GM23338 (cell line): Measurements from ENCODE around the gene COBLL1. TPM values are rescaled to one million over a fixed set of nuclear protein-coding genes. Genes with fewer than 3 reads are reported as not detected.

Source experiments
- ATAC-seq: fragments of 200-7000 bp; cut with Tn5 transposase; 3 replicates; pipeline ENCODE4 v1.9.1; 2020
- DNase-seq: peaks from one replicate; pipeline ENCODE4 v3.0.0-alpha.2; 2015; ENCODE audit warnings: low spot score
- H2AFZ ChIP-seq: fragments of 200-600 bp; sonication (generic); 2 replicates; pipeline ENCODE4 v1.8.0; 2016; ENCODE audit warnings: antibody characterized with exemption, mild to moderate bottlenecking, moderate library complexity
- H3F3A ChIP-seq: fragments of 200-600 bp; sonication (generic); replicated peaks from 2 replicates; pipeline ENCODE4 v1.8.0; 2017; ENCODE audit warnings: antibody characterized with exemption, mixed run types, low read depth
- H3K27ac ChIP-seq: fragments of 200-600 bp; sonication (generic); 2 replicates; pipeline ENCODE4 v1.6.1; 2016; ENCODE audit warnings: low read depth
- H3K27me3 ChIP-seq: fragments of 200-600 bp; sonication (generic); 2 replicates; pipeline ENCODE4 v1.8.0; 2016; ENCODE audit warnings: mild to moderate bottlenecking, mixed run types, moderate library complexity; ENCODE audit not compliant: insufficient read depth
- H3K36me3 ChIP-seq: fragments of 200-600 bp; sonication (generic); 2 replicates; pipeline ENCODE4 v1.8.0; 2016; ENCODE audit warnings: mild to moderate bottlenecking; ENCODE audit not compliant: insufficient read depth
- H3K4me1 ChIP-seq: fragments of 200-600 bp; sonication (generic); 2 replicates; pipeline ENCODE4 v1.8.0; 2016; ENCODE audit warnings: mild to moderate bottlenecking, moderate library complexity; ENCODE audit not compliant: insufficient read depth
- H3K4me2 ChIP-seq: fragments of 200-600 bp; sonication (generic); 2 replicates; pipeline ENCODE4 v1.7.1; 2017; ENCODE audit warnings: mixed run types
- H3K4me3 ChIP-seq: fragments of 200-600 bp; sonication (generic); 2 replicates; pipeline ENCODE4 v1.6.1; 2016; ENCODE audit warnings: mixed run types
- H3K79me2 ChIP-seq: fragments of 200-600 bp; sonication (generic); replicated peaks from 2 replicates; pipeline ENCODE4 v1.8.0; 2017; ENCODE audit warnings: mild to moderate bottlenecking; ENCODE audit not compliant: insufficient read depth
- H3K9me2 ChIP-seq: fragments of 200-600 bp; sonication (generic); 2 replicates; pipeline ENCODE4 v1.8.0; 2017; ENCODE audit not compliant: insufficient read depth
- H4K20me1 ChIP-seq: fragments of 200-600 bp; sonication (generic); replicated peaks from 2 replicates; pipeline ENCODE4 v1.8.0; 2017; ENCODE audit warnings: mild to moderate bottlenecking; ENCODE audit not compliant: insufficient read depth
- H3K27ac Mint-ChIP-seq: 2 replicates; pipeline ENCODE4 v1.8.0; 2020; ENCODE audit warnings: inconsistent platforms, mild to moderate bottlenecking, moderate library complexity, mixed read lengths
- H3K27me3 Mint-ChIP-seq: 3 replicates; pipeline ENCODE4 v1.8.0; 2022; ENCODE audit warnings: low read depth, mild to moderate bottlenecking, moderate library complexity, mixed read lengths, inconsistent platforms; ENCODE audit not compliant: insufficient read depth, poor library complexity
- H3K36me3 Mint-ChIP-seq: 3 replicates; pipeline ENCODE4 v1.8.0; 2021; ENCODE audit warnings: low read depth, mild to moderate bottlenecking, inconsistent platforms, moderate library complexity, mixed read lengths
- H3K4me1 Mint-ChIP-seq: 3 replicates; pipeline ENCODE4 v1.8.0; 2020; ENCODE audit warnings: mild to moderate bottlenecking, inconsistent platforms, mixed read lengths
- H3K4me3 Mint-ChIP-seq: 3 replicates; pipeline ENCODE4 v1.8.0; 2021; ENCODE audit warnings: moderate library complexity, mild to moderate bottlenecking, inconsistent platforms, mixed read lengths
- H3K9me3 Mint-ChIP-seq: 3 replicates; pipeline ENCODE4 v1.8.0; 2020; ENCODE audit warnings: moderate library complexity, mild to moderate bottlenecking, inconsistent platforms, mixed read lengths
- EZH2phosphoT487 ChIP-seq: fragments of 200-600 bp; sonication (generic); IDR thresholded peaks from one replicate; pipeline ENCODE4 v1.8.1; 2018; ENCODE audit warnings: antibody characterized with exemption; ENCODE audit not compliant: unreplicated experiment
- ZNF331 ChIP-seq: fragments of 250-450 bp; sonication (Bioruptor Pico); IDR thresholded peaks from 2 replicates; pipeline ENCODE4 v1.5.0; 2020; ENCODE audit warnings: low read depth, mild to moderate bottlenecking, moderate library complexity
- polyA plus RNA-seq: library from polyadenylated mRNA; unstranded; fragments of >200 nt; fragmentation: Nextera tagmentation; extraction: Ambion mirVana; gene quantifications from 2 replicates; pipeline ENCODE4 v1.2.1, GENCODE V29; 2016
- total RNA-seq: library from RNA; depleted of rRNA; stranded (reverse); fragments of >200 nt; shearing (Covaris generic); gene quantifications from 2 replicates; pipeline ENCODE4 v1.2.3, GENCODE V29; 2014
- TF ChIP-seq, protein P1 (sequence below): fragments of 250-450 bp; sonication (Bioruptor Pico); IDR thresholded peaks from 2 replicates; pipeline ENCODE4 v1.5.0; 2020; ENCODE audit warnings: mild to moderate bottlenecking, moderate library complexity
- TF ChIP-seq, protein P2 (sequence below): IDR thresholded peaks from one replicate; pipeline ENCODE4 v1.6.1; 2018; ENCODE audit warnings: antibody characterized with exemption; ENCODE audit not compliant: unreplicated experiment
- TF ChIP-seq, protein P3 (sequence below): IDR thresholded peaks from 2 replicates; pipeline ENCODE4 v1.6.1; 2016; ENCODE audit warnings: antibody characterized with exemption

Gene COBLL1
- total and polyA plus RNA-seq, 2 experiments from 2014 or later: 2.9 to 7.4 TPM

DNA sequence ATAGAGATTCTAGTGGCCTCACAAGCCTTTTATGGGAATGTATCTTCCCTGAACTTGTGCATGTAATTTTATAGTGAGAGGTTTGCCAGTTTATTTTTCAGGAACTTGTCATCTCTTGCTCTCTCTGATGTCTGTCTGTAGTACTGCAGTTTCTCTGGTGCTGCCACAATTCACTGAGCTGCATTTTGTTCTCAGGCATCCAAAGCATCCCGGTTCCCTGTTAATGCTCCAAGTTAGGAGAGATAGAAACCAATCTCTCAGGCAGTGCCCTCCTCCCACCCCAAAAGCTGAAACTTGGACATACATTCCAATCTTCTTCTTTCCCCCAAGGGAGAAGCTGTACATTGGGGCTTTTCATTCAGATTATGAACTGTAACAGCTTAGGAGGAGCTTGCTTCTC lies 190.3 kb downstream of the COBLL1 start (continued):
- TF ChIP-seq, protein P1, sequence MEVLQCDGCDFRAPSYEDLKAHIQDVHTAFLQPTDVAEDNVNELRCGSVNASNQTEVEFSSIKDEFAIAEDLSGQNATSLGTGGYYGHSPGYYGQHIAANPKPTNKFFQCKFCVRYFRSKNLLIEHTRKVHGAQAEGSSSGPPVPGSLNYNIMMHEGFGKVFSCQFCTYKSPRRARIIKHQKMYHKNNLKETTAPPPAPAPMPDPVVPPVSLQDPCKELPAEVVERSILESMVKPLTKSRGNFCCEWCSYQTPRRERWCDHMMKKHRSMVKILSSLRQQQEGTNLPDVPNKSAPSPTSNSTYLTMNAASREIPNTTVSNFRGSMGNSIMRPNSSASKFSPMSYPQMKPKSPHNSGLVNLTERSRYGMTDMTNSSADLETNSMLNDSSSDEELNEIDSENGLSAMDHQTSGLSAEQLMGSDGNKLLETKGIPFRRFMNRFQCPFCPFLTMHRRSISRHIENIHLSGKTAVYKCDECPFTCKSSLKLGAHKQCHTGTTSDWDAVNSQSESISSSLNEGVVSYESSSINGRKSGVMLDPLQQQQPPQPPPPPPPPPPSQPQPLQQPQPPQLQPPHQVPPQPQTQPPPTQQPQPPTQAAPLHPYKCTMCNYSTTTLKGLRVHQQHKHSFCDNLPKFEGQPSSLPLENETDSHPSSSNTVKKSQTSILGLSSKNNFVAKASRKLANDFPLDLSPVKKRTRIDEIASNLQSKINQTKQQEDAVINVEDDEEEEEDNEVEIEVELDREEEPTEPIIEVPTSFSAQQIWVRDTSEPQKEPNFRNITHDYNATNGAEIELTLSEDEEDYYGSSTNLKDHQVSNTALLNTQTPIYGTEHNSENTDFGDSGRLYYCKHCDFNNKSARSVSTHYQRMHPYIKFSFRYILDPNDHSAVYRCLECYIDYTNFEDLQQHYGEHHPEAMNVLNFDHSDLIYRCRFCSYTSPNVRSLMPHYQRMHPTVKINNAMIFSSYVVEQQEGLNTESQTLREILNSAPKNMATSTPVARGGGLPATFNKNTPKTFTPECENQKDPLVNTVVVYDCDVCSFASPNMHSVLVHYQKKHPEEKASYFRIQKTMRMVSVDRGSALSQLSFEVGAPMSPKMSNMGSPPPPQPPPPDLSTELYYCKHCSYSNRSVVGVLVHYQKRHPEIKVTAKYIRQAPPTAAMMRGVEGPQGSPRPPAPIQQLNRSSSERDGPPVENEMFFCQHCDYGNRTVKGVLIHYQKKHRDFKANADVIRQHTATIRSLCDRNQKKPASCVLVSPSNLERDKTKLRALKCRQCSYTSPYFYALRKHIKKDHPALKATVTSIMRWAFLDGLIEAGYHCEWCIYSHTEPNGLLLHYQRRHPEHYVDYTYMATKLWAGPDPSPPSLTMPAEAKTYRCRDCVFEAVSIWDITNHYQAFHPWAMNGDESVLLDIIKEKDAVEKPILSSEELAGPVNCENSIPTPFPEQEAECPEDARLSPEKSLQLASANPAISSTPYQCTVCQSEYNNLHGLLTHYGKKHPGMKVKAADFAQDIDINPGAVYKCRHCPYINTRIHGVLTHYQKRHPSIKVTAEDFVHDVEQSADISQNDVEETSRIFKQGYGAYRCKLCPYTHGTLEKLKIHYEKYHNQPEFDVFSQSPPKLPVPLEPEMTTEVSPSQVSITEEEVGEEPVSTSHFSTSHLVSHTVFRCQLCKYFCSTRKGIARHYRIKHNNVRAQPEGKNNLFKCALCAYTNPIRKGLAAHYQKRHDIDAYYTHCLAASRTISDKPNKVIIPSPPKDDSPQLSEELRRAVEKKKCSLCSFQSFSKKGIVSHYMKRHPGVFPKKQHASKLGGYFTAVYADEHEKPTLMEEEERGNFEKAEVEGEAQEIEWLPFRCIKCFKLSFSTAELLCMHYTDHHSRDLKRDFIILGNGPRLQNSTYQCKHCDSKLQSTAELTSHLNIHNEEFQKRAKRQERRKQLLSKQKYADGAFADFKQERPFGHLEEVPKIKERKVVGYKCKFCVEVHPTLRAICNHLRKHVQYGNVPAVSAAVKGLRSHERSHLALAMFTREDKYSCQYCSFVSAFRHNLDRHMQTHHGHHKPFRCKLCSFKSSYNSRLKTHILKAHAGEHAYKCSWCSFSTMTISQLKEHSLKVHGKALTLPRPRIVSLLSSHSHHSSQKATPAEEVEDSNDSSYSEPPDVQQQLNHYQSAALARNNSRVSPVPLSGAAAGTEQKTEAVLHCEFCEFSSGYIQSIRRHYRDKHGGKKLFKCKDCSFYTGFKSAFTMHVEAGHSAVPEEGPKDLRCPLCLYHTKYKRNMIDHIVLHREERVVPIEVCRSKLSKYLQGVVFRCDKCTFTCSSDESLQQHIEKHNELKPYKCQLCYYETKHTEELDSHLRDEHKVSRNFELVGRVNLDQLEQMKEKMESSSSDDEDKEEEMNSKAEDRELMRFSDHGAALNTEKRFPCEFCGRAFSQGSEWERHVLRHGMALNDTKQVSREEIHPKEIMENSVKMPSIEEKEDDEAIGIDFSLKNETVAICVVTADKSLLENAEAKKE: no peak
- TF ChIP-seq ZNF331 (CRISPR knock-in tag): no peak

DNA sequence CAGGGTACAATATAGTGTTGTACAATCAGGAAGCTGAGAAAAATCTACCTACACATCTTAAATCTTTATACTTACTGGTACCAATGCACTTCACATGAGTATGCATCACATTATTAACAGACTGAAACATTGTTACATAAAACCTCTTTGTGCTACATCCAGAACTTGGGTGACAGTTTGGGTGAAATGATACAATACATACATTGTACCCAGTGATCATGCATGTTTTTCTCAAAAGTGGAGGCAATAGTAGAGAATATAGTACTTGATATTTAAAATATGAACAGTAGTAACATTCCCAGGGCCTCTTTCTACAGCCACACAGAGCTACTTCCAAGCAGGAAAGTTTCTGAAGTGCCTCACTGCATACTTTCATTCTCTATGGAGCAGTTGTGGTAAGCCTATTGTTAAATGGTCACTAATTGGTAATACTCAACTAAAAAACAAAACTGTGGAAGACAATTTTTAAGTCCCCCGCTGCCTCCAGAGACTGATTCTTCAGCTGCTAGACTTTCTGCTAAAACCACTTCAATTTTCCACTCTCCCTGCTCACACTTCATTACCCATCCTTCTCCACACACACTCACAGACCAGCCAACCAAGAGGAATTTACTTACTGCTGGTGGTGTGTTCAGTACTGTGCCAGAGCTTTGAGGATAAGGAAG lies 197.5 kb downstream of the COBLL1 start:
- Histone ChIP-seq H3K4me2 (no peak overlapping the region), H3F3A (no peaks in the 10 kb centered on the region), H2AFZ (no peak overlapping the region), H3K9me2 (no peaks in the 10 kb centered on the region), H3K27ac (no peak overlapping the region), H3K4me3 (no peak overlapping the region), H3K36me3 (no peaks in the 10 kb centered on the region), H3K79me2 (no peaks in the 10 kb centered on the region), H3K27me3 (no peaks in the 10 kb centered on the region), H4K20me1 (no peaks in the 10 kb centered on the region), H3K4me1 (no peaks in the 10 kb centered on the region)
- Mint-ChIP-seq H3K36me3 (peaks cover 3% of the 10 kb centered on the region; the same call in 2 of the 3 replicates), H3K4me1 (no peaks in the 10 kb centered on the region), H3K27me3 (peaks cover 3% of the 10 kb centered on the region), H3K27ac (no peak overlapping the region), H3K9me3 (peaks cover 17% of the 10 kb centered on the region), H3K4me3 (no peak overlapping the region)
- DNase-seq (no peak), ATAC-seq (no peak)
- no peak for TF ChIP-seq EZH2phosphoT487
- TF ChIP-seq, protein P2, sequence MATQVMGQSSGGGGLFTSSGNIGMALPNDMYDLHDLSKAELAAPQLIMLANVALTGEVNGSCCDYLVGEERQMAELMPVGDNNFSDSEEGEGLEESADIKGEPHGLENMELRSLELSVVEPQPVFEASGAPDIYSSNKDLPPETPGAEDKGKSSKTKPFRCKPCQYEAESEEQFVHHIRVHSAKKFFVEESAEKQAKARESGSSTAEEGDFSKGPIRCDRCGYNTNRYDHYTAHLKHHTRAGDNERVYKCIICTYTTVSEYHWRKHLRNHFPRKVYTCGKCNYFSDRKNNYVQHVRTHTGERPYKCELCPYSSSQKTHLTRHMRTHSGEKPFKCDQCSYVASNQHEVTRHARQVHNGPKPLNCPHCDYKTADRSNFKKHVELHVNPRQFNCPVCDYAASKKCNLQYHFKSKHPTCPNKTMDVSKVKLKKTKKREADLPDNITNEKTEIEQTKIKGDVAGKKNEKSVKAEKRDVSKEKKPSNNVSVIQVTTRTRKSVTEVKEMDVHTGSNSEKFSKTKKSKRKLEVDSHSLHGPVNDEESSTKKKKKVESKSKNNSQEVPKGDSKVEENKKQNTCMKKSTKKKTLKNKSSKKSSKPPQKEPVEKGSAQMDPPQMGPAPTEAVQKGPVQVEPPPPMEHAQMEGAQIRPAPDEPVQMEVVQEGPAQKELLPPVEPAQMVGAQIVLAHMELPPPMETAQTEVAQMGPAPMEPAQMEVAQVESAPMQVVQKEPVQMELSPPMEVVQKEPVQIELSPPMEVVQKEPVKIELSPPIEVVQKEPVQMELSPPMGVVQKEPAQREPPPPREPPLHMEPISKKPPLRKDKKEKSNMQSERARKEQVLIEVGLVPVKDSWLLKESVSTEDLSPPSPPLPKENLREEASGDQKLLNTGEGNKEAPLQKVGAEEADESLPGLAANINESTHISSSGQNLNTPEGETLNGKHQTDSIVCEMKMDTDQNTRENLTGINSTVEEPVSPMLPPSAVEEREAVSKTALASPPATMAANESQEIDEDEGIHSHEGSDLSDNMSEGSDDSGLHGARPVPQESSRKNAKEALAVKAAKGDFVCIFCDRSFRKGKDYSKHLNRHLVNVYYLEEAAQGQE: no peak
- TF ChIP-seq, protein P3, sequence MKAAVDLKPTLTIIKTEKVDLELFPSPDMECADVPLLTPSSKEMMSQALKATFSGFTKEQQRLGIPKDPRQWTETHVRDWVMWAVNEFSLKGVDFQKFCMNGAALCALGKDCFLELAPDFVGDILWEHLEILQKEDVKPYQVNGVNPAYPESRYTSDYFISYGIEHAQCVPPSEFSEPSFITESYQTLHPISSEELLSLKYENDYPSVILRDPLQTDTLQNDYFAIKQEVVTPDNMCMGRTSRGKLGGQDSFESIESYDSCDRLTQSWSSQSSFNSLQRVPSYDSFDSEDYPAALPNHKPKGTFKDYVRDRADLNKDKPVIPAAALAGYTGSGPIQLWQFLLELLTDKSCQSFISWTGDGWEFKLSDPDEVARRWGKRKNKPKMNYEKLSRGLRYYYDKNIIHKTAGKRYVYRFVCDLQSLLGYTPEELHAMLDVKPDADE: no peak
